ENCODE data around the gene PDLIM7.

The PDLIM7 gene

DNA sequence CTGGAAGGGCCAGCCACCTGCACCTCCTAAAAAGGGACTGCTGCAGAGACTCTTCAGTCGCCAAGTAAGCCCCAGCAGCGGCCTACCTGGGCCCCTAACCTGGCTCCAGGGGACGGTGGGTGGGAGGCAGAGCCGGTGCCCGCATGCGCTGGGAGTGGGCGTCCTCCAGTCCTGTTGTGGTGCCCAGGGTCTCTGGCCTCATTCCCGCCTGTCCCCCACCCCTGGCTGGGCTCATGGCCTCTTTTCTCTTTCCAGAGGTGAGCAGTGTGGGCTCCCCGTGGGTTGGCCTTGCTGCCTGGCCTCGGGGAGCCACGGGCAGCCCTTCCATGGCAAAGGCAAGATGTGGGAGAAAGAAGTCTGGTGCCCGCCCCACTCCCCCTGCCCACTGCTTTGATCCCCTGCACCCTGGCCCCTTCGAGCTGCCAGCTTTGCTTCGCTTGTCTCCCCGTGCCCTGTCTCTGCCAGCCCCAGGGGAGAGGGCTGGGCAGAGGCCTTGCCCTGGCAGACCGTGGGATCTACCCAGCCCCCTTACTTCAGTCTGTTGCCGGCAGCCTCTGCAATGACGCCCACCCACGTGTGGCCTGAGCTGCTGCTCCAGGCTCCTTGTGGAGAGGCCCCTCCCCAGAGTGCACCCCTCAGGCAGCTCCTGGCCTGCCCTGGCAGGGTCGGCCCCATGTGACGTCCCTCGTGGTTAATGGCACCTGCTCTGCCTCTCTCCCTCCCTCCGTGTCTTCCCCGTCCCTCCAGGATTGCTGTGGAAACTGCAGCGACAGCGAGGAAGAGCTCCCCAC is 56.2 kb downstream of the PDLIM7 start:
- Mint-ChIP-seq H3K4me1 (peaks cover 30 to 49% of the 10 kb centered on the region in 2 donors), H3K27me3 (no peaks in the 10 kb centered on the region), H3K27ac (peak overlapping the region; percentile 67), H3K36me3 (peaks cover 36 to 42% of the 10 kb centered on the region in 2 donors), H3K9me3 (no peaks in the 10 kb centered on the region), H3K4me3 (no peak overlapping the region)
- DNase-seq, result no peak
- ATAC-seq (replicated peaks), result no peak

DNA sequence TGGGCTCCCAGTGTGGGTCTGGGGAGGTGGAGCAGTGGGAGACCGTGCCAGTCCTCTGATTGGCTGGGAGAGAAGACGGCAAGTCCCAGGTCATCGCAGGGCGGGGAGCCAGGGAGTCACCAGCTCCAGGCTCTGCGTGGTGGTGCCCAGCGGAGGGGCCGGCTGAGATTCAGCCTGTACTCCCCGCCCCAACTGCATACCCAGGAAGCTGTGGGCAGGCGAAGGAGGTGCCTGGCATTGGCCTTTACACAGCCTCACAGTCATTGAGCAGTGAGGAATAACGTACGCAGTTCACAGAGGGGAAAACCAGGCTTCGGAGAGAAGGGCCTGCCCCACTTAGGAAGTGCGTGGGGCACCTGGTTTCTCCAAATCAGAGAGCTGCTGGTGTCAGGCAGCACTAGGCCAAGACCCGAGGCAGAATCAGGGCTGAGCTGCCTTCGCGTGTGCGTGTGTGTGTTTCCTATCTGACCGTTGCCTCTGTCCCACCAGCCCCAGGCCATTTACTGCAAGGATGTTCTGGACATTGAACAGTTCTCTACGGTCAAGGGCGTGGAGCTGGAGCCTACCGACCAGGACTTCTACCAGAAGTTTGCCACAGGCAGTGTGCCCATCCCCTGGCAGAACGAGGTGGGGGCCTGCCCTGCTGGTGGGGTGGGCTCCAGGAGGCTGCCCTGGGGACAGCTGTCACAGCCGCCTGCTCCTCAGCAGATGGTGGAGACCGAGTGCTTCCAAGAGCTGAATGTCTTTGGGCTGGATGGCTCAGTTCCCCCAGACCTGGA is 57.0 kb downstream of the PDLIM7 start:
- Mint-ChIP-seq H3K4me3 (no peak overlapping the region), H3K27me3 (no peaks in the 10 kb centered on the region)
- no peak for DNase-seq

DNA sequence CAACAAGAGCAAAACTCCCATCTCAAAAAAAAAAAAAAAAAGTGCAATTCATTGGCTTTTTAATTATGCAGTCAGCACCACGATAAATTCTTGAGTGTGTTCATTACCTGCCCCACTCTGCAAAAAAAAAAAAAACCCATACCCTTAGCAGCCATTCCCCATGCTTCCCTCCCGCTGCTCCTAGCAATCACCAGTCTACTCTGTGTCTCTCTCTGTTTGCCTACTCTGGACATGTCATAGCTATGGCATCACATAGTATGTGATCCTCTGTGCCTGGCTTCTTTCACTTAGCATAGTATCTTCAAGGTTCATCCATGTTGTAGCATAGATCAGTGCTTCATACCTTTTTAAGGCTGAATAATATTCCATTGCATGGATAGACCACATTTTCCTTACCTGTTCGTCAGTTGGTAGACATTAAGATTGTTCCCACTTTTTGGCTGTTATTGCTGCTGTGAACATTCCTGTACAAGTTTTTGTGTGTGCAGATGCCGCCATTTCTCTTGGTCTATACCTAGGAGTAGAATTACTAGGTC is 57.8 kb downstream of the PDLIM7 start:
- Mint-ChIP-seq H3K36me3 (peaks cover 42 to 51% of the 10 kb centered on the region in 2 donors), H3K27me3 (no peaks in the 10 kb centered on the region), H3K4me3 (no peak overlapping the region), H3K9me3 (no peaks in the 10 kb centered on the region), H3K27ac (peak overlapping the region; percentile 65), H3K4me1 (peaks cover 21 to 33% of the 10 kb centered on the region in 2 donors)
- ATAC-seq (replicated peaks) (no peak), DNase-seq (no peak)

More for the DNA sequence above, 57.0 kb downstream of the PDLIM7 start:
- H3K36me3 Mint-ChIP-seq, result peaks cover 39 to 45% of the 10 kb centered on the region in 2 donors
- ATAC-seq (replicated peaks), result no peak
- peak overlapping the region; percentile 65 for H3K27ac Mint-ChIP-seq
- peaks cover 26 to 42% of the 10 kb centered on the region in 2 donors for H3K4me1 Mint-ChIP-seq
- no peaks in the 10 kb centered on the region for H3K9me3 Mint-ChIP-seq

DNA sequence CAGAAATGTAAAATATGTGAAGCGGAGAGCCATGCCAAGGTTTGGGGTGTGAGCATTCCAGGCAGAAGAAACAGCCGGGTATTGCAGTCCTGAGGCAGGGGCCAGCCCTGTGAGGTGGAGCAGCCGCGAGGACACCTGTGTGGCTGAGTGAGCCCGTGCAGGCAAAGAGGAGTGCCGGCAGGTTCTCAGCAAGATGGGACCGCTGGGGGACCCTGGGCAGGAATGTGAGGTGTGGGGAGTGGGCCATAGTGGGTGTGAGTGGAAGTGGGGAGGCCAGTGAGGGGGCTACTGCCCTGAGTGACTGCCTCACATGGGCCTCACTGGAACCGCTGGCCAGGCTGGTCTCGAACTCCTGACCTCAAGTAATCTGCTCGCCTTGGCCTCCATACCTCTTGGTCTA is 58.9 kb downstream of the PDLIM7 start:
- Mint-ChIP-seq H3K4me3 (no peak overlapping the region), H3K36me3 (peaks cover 44 to 52% of the 10 kb centered on the region in 2 donors), H3K9me3 (no peaks in the 10 kb centered on the region), H3K4me1 (peaks cover 14 to 27% of the 10 kb centered on the region in 2 donors), H3K27me3 (no peaks in the 10 kb centered on the region), H3K27ac (no peak overlapping the region)
- DNase-seq (no peak), ATAC-seq (replicated peaks) (no peak)

DNA sequence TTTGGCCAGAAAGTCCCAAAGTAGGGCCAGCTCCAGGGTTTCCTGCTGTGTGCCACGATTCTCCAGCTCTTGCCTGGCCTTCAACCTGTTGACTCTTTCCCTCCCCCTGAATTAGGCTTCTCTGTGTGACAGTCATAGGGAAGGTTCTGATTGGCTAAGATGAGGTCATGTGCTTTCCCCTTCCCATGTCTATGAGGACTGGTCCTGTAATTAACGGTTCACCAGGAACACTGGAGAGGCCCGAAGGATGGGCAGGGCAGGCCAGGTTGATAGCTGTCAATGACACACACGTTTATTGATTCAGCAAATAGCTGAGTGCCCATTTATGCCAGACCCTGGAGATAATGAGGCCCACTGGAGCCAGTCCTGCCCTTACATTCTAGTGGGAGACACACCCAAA is 59.8 kb downstream of the PDLIM7 start:
- Mint-ChIP-seq H3K4me1 (peaks cover 18 to 36% of the 10 kb centered on the region in 2 donors), H3K9me3 (no peaks in the 10 kb centered on the region), H3K27ac (peak overlapping the region; percentile 31), H3K36me3 (peaks cover 49 to 58% of the 10 kb centered on the region in 2 donors), H3K27me3 (no peaks in the 10 kb centered on the region), H3K4me3 (no peak overlapping the region)
- DNase-seq (no peak), ATAC-seq (replicated peaks) (no peak)

DNA sequence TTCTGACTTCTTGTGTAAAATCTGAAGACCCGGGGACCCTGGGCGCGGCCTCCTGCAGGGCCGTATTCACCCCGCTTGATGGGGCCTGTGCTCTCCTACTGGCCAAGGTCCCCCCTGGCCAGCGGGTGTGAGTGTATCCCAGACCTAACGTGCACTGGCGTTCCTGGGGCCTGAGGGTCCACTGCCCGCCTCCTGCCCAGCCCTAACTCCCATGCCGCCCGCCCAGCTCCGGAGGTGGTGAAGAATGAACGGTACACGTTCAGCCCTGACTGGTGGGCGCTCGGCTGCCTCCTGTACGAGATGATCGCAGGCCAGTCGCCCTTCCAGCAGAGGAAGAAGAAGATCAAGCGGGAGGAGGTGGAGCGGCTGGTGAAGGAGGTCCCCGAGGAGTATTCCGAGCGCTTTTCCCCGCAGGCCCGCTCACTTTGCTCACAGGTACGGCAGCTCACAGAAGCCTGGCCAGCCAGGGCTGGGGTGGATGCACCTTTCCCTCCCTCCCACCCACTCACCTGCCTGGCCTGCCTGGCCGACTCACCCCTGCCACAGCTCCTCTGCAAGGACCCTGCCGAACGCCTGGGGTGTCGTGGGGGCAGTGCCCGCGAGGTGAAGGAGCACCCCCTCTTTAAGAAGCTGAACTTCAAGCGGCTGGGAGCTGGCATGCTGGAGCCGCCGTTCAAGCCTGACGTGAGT is 61.4 kb downstream of the PDLIM7 start:
- Mint-ChIP-seq H3K27me3 (no peaks in the 10 kb centered on the region), H3K4me1 (peaks cover 24 to 45% of the 10 kb centered on the region in 2 donors)

DNA sequence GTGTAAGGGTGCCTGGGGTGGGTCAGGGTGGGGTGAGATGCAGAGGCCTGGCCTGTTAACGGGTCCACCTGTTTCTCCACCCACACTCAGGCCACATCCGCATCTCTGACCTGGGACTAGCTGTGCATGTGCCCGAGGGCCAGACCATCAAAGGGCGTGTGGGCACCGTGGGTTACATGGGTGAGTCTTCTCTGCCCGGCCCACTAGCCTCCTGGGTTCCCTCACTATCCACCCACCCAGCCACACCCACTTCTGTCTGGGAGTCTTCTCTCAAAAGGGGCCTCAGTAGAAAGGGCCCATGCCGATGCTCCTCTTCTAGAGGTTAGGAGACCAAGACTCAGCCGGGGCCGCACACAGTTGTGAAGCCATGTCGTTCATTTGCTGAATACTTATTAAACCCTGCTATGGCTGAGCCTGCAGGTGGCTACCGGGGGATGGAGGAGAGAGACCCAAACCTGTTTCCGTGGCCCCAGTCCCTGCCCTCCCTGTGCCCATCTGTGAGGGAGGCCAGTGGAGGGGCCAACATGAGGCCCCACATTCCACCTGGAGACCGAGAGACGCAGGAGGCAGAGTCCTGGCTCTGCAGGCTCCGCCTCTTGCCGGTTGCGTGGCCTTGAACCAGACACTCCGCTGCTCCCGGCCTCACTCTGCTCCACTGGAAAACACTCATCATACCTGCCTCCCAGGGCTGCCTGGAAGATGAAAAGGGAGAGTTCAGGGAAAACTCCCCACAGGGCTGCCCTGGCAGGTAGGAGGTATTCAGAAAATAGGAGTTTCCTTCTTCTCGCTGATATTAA is 62.3 kb downstream of the PDLIM7 start:
- Mint-ChIP-seq H3K27me3 (no peaks in the 10 kb centered on the region), H3K4me1 (peaks cover 33 to 54% of the 10 kb centered on the region in 2 donors), H3K36me3 (peaks cover 57 to 65% of the 10 kb centered on the region in 2 donors), H3K27ac (peak overlapping the region; percentile 80), H3K9me3 (no peaks in the 10 kb centered on the region), H3K4me3 (no peak overlapping the region)
- ATAC-seq (replicated peaks), result no peak
- no peak for DNase-seq

More for the DNA sequence above, 61.4 kb downstream of the PDLIM7 start:
- Mint-ChIP-seq H3K27ac (peak overlapping the region; percentile 80), H3K4me3 (no peak overlapping the region), H3K36me3 (peaks cover 52 to 57% of the 10 kb centered on the region in 2 donors), H3K9me3 (no peaks in the 10 kb centered on the region)
- ATAC-seq (replicated peaks) (no peak), DNase-seq (no peak)

DNA sequence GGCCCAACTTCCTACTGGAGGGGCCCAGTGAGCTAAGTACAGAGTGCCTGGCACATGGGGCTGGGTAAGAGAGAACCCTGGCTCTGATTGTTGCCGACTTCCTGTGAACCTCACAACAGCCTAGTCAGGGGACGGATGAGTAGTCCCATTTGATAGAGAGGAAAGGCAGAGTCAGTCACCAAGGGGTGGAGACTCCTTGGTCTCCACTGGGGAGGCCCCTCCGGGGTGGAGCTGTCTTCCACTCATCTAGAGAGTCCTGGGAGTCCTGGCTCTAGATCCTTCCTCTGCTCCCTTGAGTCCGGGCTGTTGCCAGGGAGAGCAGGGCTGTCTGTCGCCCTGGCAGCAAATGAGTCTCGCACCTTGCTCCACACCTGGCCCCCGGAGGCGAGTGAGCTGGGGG is 63.0 kb downstream of the PDLIM7 start:
- no peak for ATAC-seq (replicated peaks)
- Mint-ChIP-seq H3K4me3 (no peak overlapping the region), H3K4me1 (peaks cover 37 to 61% of the 10 kb centered on the region in 2 donors), H3K36me3 (peaks cover 55 to 65% of the 10 kb centered on the region in 2 donors), H3K9me3 (no peaks in the 10 kb centered on the region), H3K27ac (peak overlapping the region; percentile 5), H3K27me3 (no peaks in the 10 kb centered on the region)
- DNase-seq, result no peak

DNA sequence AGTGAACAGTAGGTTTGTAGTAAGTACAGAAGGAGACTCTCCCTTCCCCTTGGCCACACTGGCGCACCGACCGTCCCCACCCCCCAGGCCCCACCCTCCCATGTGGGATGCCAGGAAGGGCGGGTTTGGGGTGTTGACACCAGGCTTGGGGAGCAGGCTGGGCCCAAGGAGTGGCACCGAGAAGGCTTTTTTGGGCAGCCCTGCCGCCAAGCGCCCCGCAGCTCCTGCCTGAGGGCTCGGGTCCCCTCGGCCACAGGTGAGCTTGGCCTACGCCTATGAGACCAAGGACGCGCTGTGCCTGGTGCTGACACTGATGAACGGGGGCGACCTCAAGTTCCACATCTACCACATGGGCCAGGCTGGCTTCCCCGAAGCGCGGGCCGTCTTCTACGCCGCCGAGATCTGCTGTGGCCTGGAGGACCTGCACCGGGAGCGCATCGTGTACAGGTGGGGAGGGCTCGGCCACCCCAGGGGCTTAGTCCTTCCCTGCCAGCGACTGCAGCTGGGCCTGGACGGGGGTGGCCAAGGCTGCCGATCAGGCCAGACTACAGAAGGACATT is 63.7 kb downstream of the PDLIM7 start:
- Mint-ChIP-seq H3K27ac (no peak overlapping the region), H3K4me3 (no peak overlapping the region)

More for the DNA sequence above, 63.7 kb downstream of the PDLIM7 start:
- H3K36me3 Mint-ChIP-seq, result peaks cover 58 to 69% of the 10 kb centered on the region in 2 donors
- no peaks in the 10 kb centered on the region for H3K27me3 Mint-ChIP-seq
- ATAC-seq (replicated peaks), result no peak
- DNase-seq, result no peak
- no peaks in the 10 kb centered on the region for H3K9me3 Mint-ChIP-seq
- H3K4me1 Mint-ChIP-seq, result peaks cover 44 to 68% of the 10 kb centered on the region in 2 donors
